Measurements from ENCODE around the gene GADD45A. TPM values are rescaled to one million over a fixed set of nuclear protein-coding genes. Genes with fewer than 3 reads are reported as not detected.

GADD45A gene
- total RNA-seq, 2 experiments from 2014 or later, result 20.4 to 20.7 TPM

DNA sequence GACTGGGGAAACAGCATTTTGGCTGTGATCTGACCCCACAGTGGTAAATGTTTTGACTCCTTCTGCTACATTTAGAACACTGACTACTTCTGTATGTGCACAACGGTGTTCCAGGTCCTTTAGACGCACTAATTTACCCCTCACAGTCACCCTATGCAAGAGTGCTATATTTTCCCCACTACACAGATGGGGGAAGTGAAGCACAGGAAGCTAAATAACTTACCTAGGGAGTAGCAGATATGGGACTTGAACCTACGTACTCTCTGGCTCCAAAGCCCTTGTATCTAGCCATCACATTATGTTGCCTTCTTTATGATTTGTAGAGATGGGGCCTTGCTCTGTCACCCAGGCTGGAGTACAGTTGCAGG is 49.3 kb downstream of the GADD45A start:
- H3K4me1 Mint-ChIP-seq, result peaks cover 24% of the 10 kb centered on the region
- no peak overlapping the region for H3K27ac Mint-ChIP-seq
- no peaks in the 10 kb centered on the region for H3K27me3 Mint-ChIP-seq
- DNase-seq, result no peak
- H3K36me3 Mint-ChIP-seq, result no peaks in the 10 kb centered on the region
- no peak overlapping the region for H3K4me3 Mint-ChIP-seq
- no peaks in the 10 kb centered on the region for H3K9me3 Mint-ChIP-seq

- no peak overlapping the region for H3K27ac Mint-ChIP-seq
- no peak for DNase-seq
- H3K27me3 Mint-ChIP-seq, result no peaks in the 10 kb centered on the region
- H3K4me3 Mint-ChIP-seq, result no peak overlapping the region
- H3K9me3 Mint-ChIP-seq, result no peaks in the 10 kb centered on the region
- no peaks in the 10 kb centered on the region for H3K36me3 Mint-ChIP-seq
- H3K4me1 Mint-ChIP-seq, result peaks cover 17% of the 10 kb centered on the region
These were observed 50.2 kb downstream of the GADD45A start for GRCh38 chr1:67735206-67735605.

DNA sequence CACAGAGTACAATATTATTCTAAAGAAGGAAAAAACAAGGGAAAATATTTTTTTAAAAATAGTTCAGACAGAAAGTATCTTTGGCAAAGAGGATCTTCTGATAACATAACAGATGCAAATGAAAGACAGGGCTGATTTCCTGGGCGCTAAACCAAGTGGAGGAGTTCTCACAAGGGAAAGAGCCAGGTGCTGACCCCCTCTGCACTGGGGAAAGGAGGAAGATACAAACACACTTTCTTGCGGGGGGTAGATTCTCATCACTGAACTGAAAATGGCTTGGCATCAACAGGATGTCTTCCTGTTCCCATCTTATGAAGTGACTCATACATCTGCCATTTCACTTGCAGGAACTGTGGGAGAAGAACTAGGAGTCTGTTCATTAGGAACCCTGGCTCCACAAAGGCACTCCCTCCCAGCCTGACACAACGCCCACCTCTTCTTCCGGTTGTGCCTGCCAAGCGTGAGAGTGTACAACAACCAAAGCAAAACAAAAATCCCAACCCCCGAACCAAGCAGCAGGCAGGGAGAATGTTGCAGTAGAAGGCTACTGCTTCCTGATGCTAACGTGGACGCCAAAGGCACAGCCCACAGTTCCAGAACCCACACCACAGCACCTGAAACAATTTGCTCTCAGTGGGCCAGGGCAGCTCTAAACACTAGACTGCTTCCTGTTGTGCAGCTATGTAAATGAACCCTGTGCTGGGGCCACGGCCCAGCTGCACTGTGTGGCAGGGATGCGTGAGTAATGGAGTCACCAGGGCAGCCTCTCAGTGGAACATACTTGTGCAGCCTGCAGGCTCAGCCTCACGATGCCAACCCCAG is 51.0 kb downstream of the GADD45A start:
- Mint-ChIP-seq H3K27me3 (no peaks in the 10 kb centered on the region), H3K4me3 (peak overlapping the region; percentile 49), H3K9me3 (no peaks in the 10 kb centered on the region), H3K27ac (peak overlapping the region; percentile 79), H3K36me3 (no peaks in the 10 kb centered on the region), H3K4me1 (peaks cover 17% of the 10 kb centered on the region)
- DNase-seq, result peak; percentile 48

DNA sequence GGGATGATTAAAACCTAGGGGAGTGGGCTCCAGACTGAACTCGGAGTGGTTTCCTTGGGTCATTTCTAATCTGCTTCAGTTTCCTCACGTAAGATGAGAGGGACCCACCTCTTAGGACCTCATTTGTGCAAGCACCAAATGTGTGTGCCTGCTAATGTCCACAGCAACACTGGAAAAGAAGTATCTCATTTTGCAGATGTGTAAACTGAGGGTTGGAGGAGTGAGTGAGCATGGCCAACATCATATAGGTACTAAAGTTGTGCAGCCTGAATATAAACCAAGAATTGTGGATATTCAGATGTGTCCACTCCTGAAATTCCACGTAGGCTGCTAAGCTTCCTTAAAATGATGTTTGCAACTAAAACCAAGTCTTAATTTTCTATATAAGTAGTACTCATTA is 51.7 kb downstream of the GADD45A start:
- Mint-ChIP-seq H3K27me3 (no peaks in the 10 kb centered on the region), H3K27ac (no peak overlapping the region), H3K36me3 (no peaks in the 10 kb centered on the region), H3K4me3 (no peak overlapping the region), H3K9me3 (no peaks in the 10 kb centered on the region), H3K4me1 (peaks cover 17% of the 10 kb centered on the region)
- DNase-seq, result no peak

DNA sequence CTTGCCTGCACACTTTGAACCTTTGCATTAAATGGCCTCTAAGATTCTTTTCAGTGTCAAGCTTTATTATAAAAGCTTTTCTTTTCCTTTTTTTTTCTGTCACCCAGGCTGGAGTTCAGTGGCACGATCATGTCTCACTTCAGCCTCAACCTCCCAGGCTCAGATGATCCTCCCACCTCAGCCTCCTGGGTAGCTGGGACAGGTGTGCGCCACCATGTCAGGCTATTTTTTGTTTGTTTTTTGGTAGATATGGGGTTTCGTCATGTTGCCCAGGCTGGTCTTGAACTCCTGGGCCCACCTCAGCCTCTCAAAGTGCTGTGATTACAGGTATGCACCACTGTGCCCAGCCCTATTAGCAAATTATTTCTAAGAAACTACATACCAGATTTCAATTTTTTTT is 52.9 kb downstream of the GADD45A start:
- Mint-ChIP-seq H3K27me3 (no peaks in the 10 kb centered on the region), H3K4me3 (no peak overlapping the region), H3K36me3 (no peaks in the 10 kb centered on the region), H3K4me1 (peaks cover 17% of the 10 kb centered on the region), H3K9me3 (no peaks in the 10 kb centered on the region), H3K27ac (no peak overlapping the region)
- no peak for DNase-seq

Other genes starting within 250 kb of the GADD45A start
- under 1 TPM; 0.43 to 0.60 TPM for gene GNG12, start 148.3 kb downstream of the GADD45A start, total RNA-seq